ENCODE data around the gene MECP2.

DNA sequence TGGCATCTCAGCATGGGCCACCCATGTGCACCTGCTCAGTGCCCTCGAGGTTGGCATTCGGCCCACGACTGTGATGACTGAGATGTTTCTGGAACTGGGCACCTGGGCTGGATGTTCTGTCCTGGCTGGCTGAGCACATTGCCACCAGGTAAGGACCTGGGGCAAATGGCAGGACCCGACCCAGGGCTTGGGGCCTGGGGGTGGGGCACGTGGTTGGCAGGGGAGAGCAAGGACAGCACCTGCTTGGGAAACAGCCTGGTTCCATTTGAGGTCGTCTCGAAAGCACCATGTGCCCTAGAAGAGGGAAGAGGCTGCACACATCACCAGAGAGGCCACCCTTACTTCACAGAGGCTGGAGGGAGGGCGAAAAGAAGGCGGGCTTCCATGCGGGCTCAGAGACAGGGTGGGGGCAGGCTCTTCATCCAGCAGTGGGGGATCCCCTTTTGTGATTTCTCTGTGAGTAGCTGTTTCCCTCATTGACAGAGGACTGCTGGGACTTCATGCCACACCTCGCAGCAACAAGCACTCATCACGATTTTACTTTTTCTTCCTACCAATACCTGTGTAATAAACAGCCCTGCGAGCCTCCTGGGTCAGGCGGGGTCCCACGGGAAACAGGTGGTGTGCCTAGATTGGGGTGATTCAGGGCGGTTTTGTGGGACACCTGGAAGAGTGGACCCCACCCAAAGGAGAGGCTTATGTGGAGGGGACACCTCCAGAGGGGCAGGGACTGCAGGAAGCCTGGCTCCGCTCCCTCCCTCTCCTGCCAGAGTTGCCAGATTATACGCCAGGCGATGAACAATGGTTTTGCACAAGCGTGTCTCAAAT lies 113.0 kb downstream of the MECP2 start:
- TF ChIP-seq EZH2 (IDR thresholded peaks at IDR 0.05; ENCODE audit: borderline replicate concordance, insufficient read depth, low read depth, low read length, poor library complexity, severe bottlenecking) (no peak), CTCF (IDR thresholded peaks at IDR 0.05) (no peak)

Data from B cell (primary cell).